GM23248 (cell line): ENCODE results near the gene TM9SF3. TPM values are rescaled to one million over a fixed set of nuclear protein-coding genes. Genes with fewer than 3 reads are reported as not detected.

Experiments
- DNase-seq: peaks from one replicate; pipeline ENCODE4 v3.0.0-alpha.2; 2015
- H2AFZ ChIP-seq: fragments of 200-600 bp; sonication (generic); 2 replicates; pipeline ENCODE4 v1.6.1; 2016; ENCODE audit warnings: antibody characterized with exemption
- H3F3A ChIP-seq: fragments of 200-600 bp; sonication (generic); 2 replicates; pipeline ENCODE4 v1.6.1; 2016; ENCODE audit warnings: mild to moderate bottlenecking, antibody characterized with exemption, mixed run types; ENCODE audit not compliant: insufficient read depth
- H3K27ac ChIP-seq: fragments of 200-600 bp; sonication (generic); 2 replicates; pipeline ENCODE4 v1.5.1; 2016; ENCODE audit warnings: mild to moderate bottlenecking
- H3K27me3 ChIP-seq: fragments of 200-600 bp; sonication (generic); replicated peaks from 2 replicates; pipeline ENCODE4 v1.6.1; 2016; ENCODE audit warnings: mild to moderate bottlenecking; ENCODE audit not compliant: insufficient read depth
- H3K36me3 ChIP-seq: fragments of 200-600 bp; sonication (generic); 2 replicates; pipeline ENCODE4 v1.6.1; 2016; ENCODE audit warnings: low read depth, mild to moderate bottlenecking
- H3K4me1 ChIP-seq: fragments of 200-600 bp; sonication (generic); 2 replicates; pipeline ENCODE4 v1.6.1; 2016; ENCODE audit warnings: mild to moderate bottlenecking; ENCODE audit not compliant: insufficient read depth
- H3K4me2 ChIP-seq: fragments of 200-600 bp; sonication (generic); one replicate; pipeline ENCODE4 v1.6.1; 2016; ENCODE audit warnings: mild to moderate bottlenecking; ENCODE audit not compliant: unreplicated experiment
- H3K4me3 ChIP-seq: fragments of 200-600 bp; sonication (generic); 2 replicates; pipeline ENCODE4 v1.5.1; 2016; ENCODE audit warnings: mild to moderate bottlenecking
- H3K79me2 ChIP-seq: fragments of 200-600 bp; sonication (generic); 2 replicates; pipeline ENCODE4 v1.6.1; 2016; ENCODE audit warnings: mild to moderate bottlenecking; ENCODE audit not compliant: insufficient read depth
- H3K9ac ChIP-seq: fragments of 200-600 bp; sonication (generic); 2 replicates; pipeline ENCODE4 v1.6.1; 2016; ENCODE audit warnings: mild to moderate bottlenecking
- H3K9me2 ChIP-seq: fragments of 200-600 bp; sonication (generic); 2 replicates; pipeline ENCODE4 v1.6.1; 2016; ENCODE audit warnings: mixed run types, mild to moderate bottlenecking, moderate library complexity; ENCODE audit not compliant: insufficient read depth
- H3K9me3 ChIP-seq: fragments of 200-600 bp; sonication (generic); one replicate; pipeline ENCODE4 v1.6.1; 2017; ENCODE audit warnings: low read depth
- H4K20me1 ChIP-seq: fragments of 200-600 bp; sonication (generic); 2 replicates; pipeline ENCODE4 v1.6.0; 2016; ENCODE audit not compliant: insufficient read depth
- EZH2 ChIP-seq: fragments of 200-600 bp; sonication (generic); IDR thresholded peaks from 2 replicates; pipeline ENCODE4 v1.6.1; 2018; ENCODE audit warnings: antibody characterized with exemption, mild to moderate bottlenecking; ENCODE audit not compliant: insufficient read depth, poor library complexity, severe bottlenecking
- EZH2phosphoT487 ChIP-seq: fragments of 200-600 bp; sonication (generic); IDR thresholded peaks from 2 replicates; pipeline ENCODE4 v1.6.1; 2018; ENCODE audit warnings: antibody characterized with exemption, moderate library complexity, mild to moderate bottlenecking, low read depth; ENCODE audit not compliant: insufficient read depth
- WGBS, 2 experiments: methylation state at CpG; one replicate each; pipeline ENCODE4 v1.1.6; 2015 to 2017; ENCODE audit warnings: low lambda C conversion rate in 2 of 2, low coverage in 1 of 2; ENCODE audit errors: missing lambda C conversion rate in 2 of 2; 5-methylcytosine and 5-hydroxymethylcytosine counted together
- in situ Hi-C: fragments of 300-500 bp; cut with MboI; formaldehyde crosslinking; loops from 2 replicates; pipeline ENCODE4 v1.15.0; 2020
- polyA plus RNA-seq: library from polyadenylated mRNA; unstranded; fragments of >200 nt; fragmentation: Nextera tagmentation; extraction: Ambion mirVana; gene quantifications from 2 replicates; pipeline ENCODE4 v1.2.1, GENCODE V29; 2016
- total RNA-seq: library from RNA; depleted of rRNA; stranded (reverse); fragments of >200 nt; shearing (Covaris generic); gene quantifications from 2 replicates; pipeline ENCODE4 v1.2.3, GENCODE V29; 2014

TM9SF3 gene
- total and polyA plus RNA-seq, 2 experiments from 2014 or later: 130 to 175 TPM

GRCh38 chr10:96494694-96495093 lies 92.1 kb downstream of the TM9SF3 start:
- DNase-seq: no peak
- H3K27me3 ChIP-seq: no peaks in the 10 kb centered on the region
- no peak overlapping the region for H3K27ac ChIP-seq
- no peaks in the 10 kb centered on the region for H3K9me3 ChIP-seq
- 48 to 51% methylated on average over 4 of the region's 4 CpGs for WGBS, 2 experiments
- no peaks in the 10 kb centered on the region for H3K9me2 ChIP-seq
- no peak overlapping the region for H2AFZ ChIP-seq
- in situ Hi-C loops: no loop called here
- H3K79me2 ChIP-seq: no peaks in the 10 kb centered on the region
- H3K4me3 ChIP-seq: no peak overlapping the region
- H4K20me1 ChIP-seq: no peaks in the 10 kb centered on the region
- H3K9ac ChIP-seq: no peak overlapping the region
- no peaks in the 10 kb centered on the region for H3K36me3 ChIP-seq
- TF ChIP-seq EZH2: no peak
- no peak for TF ChIP-seq EZH2phosphoT487
- no peaks in the 10 kb centered on the region for H3F3A ChIP-seq
- H3K4me1 ChIP-seq: no peaks in the 10 kb centered on the region
- H3K4me2 ChIP-seq: no peak overlapping the region

GRCh38 chr10:96493871-96494525 lies 92.8 kb downstream of the TM9SF3 start:
- Histone ChIP-seq H3K9me2 (no peaks in the 10 kb centered on the region), H2AFZ (no peak overlapping the region), H3K36me3 (no peaks in the 10 kb centered on the region), H3K4me2 (no peak overlapping the region), H3F3A (no peaks in the 10 kb centered on the region), H3K27ac (no peak overlapping the region), H3K4me1 (no peaks in the 10 kb centered on the region), H3K9me3 (no peaks in the 10 kb centered on the region), H3K4me3 (no peak overlapping the region), H4K20me1 (no peaks in the 10 kb centered on the region), H3K27me3 (no peaks in the 10 kb centered on the region), H3K79me2 (no peaks in the 10 kb centered on the region), H3K9ac (no peak overlapping the region)
- TF ChIP-seq EZH2phosphoT487 (no peak), EZH2 (no peak)
- 62 to 69% methylated on average over 11 to 12 of the region's 12 CpGs for WGBS, 2 experiments
- in situ Hi-C loops: no loop called here
- no peak for DNase-seq

- H3K9ac ChIP-seq: no peak overlapping the region
- 43 to 54% methylated on average over 2 of the region's 2 CpGs for WGBS, 2 experiments
- TF ChIP-seq EZH2phosphoT487 (no peak), EZH2 (no peak)
- no peaks in the 10 kb centered on the region for H4K20me1 ChIP-seq
- no peaks in the 10 kb centered on the region for H3K36me3 ChIP-seq
- no peaks in the 10 kb centered on the region for H3K27me3 ChIP-seq
- H2AFZ ChIP-seq: no peak overlapping the region
- no peak overlapping the region for H3K27ac ChIP-seq
- no peaks in the 10 kb centered on the region for H3K79me2 ChIP-seq
- no peaks in the 10 kb centered on the region for H3K4me1 ChIP-seq
- no peaks in the 10 kb centered on the region for H3K9me3 ChIP-seq
- H3K4me3 ChIP-seq: no peak overlapping the region
- no peak for DNase-seq
- in situ Hi-C loops: no loop called here
- H3K9me2 ChIP-seq: no peaks in the 10 kb centered on the region
- no peak overlapping the region for H3K4me2 ChIP-seq
- H3F3A ChIP-seq: no peaks in the 10 kb centered on the region
These were observed 93.6 kb downstream of the TM9SF3 start for GRCh38 chr10:96493254-96493653.

GRCh38 chr10:96491303-96491702 lies 95.5 kb downstream of the TM9SF3 start:
- TF ChIP-seq EZH2 (no peak), EZH2phosphoT487 (no peak)
- WGBS, 2 experiments: 65 to 72% methylated on average over 3 of the region's 3 CpGs

More at GRCh38 chr10:96491303-96491702, 95.5 kb downstream of the TM9SF3 start:
- Histone ChIP-seq H3K79me2 (no peaks in the 10 kb centered on the region), H3K4me2 (no peak overlapping the region), H4K20me1 (no peaks in the 10 kb centered on the region), H3K9ac (no peak overlapping the region), H3K27me3 (no peaks in the 10 kb centered on the region), H3K4me1 (no peaks in the 10 kb centered on the region), H3K9me3 (no peaks in the 10 kb centered on the region), H3K9me2 (no peaks in the 10 kb centered on the region), H3F3A (no peaks in the 10 kb centered on the region), H3K4me3 (no peak overlapping the region), H3K36me3 (no peaks in the 10 kb centered on the region), H3K27ac (no peak overlapping the region), H2AFZ (no peak overlapping the region)
- in situ Hi-C loops: no loop called here
- DNase-seq: no peak
